NOMO-1 (cell line): ENCODE measurements around the gene RPAP3.

Experiments used
- DNase-seq, 2 experiments: peaks; one replicate each; lab custom pipeline; 2025; ENCODE audit not compliant: unreplicated experiment in 2 of 2; lab: John Stamatoyannopoulos, UW

The RPAP3 gene

DNA sequence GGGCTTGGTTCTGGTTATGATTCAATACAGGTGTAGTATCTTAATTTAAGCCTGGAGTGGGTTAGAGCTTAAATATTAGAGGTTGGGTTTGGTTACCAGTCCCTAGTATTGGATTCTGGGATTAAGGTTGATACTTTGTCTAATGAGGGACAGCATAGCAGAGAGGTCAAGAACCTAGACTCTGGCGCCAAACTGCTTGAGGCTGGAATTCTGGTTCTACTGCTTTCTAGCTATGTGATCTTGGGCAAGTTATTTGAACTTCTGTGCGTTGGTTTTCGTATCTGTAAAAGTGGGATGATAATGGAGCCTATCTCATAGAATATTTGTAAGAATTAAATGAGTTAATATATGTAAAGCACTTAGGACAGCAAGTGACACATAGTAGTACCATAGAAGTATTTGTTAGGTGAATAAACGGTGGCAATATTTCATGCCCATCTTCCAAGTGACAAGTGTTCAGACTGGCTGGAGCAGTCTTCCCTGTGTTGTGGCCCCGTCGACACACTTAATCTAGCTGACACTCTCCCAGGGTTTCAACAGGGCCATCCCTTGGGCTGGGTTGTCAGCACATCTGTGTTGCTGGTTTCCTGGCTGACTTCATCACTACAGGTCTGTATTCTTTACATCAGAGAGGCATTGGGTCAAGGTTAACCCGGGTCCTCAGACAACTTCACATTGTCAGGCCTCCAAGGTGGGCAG, 16.5 kb upstream of the RPAP3 start:
- no peak for DNase-seq

- DNase-seq = no peak
These were observed 15.7 kb upstream of the RPAP3 start for GRCh38 chr12:47721431-47721973.

DNA sequence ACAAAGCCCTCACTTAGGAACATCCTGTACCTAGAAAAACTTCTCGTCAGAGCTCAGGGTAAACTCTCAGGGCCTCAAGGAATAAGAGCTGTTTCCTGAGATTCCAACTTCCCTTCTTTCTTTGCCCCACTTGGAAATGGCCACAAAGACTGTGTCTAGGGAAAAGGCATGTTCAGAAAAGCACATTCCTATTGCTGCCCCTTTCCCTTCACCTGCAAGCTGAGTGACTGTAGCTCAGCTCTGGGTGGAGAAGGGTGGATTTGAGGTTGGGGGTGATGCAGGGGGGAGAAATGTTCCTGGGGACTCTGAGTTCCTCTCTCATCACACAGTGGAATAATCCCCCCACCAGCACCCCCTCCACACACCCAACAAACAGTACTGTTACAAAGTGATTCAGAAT, 12.7 kb upstream of the RPAP3 start:
- no peak for DNase-seq

GRCh38 chr12:47717443-47718193, 11.8 kb upstream of the RPAP3 start:
- peak; percentile 47 to 62 for DNase-seq

- no peak for DNase-seq
These were observed 11.2 kb upstream of the RPAP3 start for GRCh38 chr12:47717046-47717442.

- DNase-seq = no peak
These were observed 10.2 kb upstream of the RPAP3 start for GRCh38 chr12:47715877-47716548.

DNA sequence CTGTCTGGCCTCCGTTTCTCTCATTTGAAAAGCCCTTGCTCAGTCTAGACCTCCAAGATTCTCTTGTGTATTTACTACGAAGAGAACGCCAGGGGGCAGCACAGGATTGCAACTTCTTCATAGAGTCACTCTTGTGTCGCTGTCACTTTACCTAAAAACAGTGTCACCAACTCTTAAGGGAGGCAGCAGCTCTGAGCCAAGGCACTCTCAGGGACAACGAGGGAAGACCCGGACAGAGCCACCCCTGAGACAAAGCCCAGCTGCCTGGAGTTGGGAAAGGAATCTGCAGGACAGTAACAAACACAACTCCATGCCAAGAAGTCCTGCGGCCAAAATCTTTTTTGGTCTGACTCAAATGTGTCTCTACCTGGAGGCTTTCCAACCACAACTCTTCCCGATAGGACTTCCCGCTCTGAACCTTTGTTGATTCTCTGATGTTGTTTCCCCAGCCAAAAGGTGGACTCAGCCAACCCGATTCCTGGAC, 9.6 kb upstream of the RPAP3 start:
- DNase-seq = peak; percentile 65 to 75

- no peak for DNase-seq
These were observed 9.1 kb upstream of the RPAP3 start for GRCh38 chr12:47714826-47715386.

- no peak for DNase-seq
These were observed 6.3 kb upstream of the RPAP3 start for GRCh38 chr12:47712171-47712570.

GRCh38 chr12:47711448-47711847, 5.6 kb upstream of the RPAP3 start:
- no peak for DNase-seq

DNA sequence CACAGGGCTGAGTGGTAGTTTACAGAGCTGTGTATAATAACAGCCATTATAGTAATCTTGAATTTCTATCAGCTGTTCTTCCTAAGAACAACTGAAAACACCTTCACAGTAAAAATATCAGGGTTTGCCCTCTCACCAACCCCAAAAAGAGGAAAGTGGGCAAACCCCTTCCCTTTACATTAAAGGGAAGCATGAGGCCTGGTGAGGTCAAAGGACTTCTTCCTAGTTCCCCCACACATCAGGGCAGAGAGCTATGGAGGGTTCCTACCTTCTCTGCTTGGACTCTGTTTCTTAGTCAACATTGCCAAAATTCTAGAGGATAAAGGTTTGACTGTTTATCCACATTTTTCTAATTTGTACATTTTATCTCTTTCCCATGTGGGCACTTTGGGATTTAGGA, 4.4 kb upstream of the RPAP3 start:
- DNase-seq = no peak

GRCh38 chr12:47709671-47710070, 3.8 kb upstream of the RPAP3 start:
- peak; percentile 32 to 77 for DNase-seq

GRCh38 chr12:47709237-47709636, 3.4 kb upstream of the RPAP3 start:
- no peak for DNase-seq

DNA sequence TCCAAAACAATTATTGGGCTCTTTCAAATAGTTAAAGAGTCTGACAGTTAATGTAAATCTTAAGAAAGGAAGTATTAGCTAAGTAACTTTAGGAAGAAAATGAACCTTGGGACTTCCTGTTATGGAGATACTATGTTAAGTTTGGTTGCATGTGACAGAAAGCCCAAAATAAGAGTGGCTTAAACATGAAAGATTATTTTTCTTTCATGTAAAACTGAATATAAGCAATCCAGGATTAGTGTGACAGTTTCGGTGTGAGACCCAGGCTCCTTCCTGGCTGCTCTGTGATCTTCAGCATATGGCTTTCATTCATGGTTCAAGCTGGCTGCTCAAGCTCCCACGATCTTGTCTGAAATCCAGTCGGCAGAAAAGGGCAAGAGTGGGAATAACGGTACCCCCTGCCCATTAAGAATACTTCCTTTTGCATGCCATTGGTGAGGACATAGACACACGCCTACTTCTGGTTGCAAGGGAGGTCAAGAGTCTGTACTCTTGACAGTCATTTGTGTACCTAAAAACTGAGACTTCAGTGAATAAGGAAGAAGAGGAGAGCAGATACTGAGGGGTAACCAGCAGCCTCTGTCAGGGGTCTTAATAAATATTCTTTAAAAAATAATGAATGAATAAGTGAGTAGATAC, 2.2 kb upstream of the RPAP3 start:
- peak in 1 of 2 experiments; percentile 41 for DNase-seq

DNA sequence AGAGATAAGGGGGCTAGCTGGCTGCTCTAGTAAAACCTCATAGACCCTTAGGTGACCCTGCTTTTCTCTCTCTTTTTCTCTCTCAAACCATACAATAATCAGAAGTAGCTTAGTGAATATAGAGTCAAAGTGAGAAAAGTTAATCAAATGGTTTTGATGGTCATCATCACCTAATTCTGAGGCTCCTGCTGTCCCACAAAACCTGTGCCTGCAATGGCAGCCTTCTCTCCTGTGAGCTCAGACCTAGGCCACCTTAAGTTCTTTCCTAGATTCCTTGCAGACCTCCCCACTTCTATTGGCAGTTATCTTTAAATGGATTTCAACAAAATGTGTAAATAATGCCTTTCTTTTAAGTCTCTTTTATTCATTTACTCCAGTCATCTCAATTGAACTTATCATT, 1.5 kb upstream of the RPAP3 start:
- no peak for DNase-seq

- no peak for DNase-seq
These were observed 633 bp downstream of the RPAP3 start for GRCh38 chr12:47705229-47705565.

DNA sequence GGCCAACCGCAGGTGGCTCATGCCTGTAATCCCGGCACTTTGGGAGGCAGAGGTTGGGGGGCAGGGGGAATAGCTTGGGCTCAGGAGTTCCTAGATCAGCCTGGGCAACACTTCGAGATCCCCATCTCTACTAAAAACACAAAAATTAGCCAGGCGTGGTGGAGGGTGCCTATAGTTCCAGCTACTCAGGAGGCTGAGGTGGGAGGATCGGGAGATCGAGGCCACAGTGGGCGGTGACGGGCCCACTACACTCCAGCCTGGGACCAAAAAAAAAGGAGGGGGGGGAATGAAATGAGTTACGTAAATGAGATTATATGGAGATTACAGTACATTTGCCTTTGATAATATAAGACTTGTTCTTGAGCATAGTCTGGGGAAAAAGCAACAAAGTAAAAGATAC, 1.1 kb downstream of the RPAP3 start:
- DNase-seq = no peak

- no peak for DNase-seq
These were observed 5.6 kb downstream of the RPAP3 start for GRCh38 chr12:47700263-47700662.

DNA sequence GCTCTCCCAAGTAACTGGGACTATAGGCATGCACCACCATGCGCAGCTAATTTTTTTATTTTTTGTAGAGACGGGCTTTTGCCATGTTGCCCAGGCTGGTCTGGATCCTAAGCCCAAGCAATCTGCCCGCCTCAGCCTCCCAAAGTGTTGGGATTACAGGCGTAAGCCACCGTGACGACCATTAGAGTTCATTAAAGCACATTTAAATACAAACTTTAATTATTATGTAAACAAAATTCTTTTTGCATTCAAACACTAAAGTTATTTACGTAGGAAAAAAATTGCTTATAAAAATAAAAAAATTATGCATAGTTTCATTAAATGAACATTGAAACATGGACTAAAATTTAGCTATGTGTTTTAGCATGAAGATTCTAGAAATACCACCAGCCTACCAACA, 7.2 kb downstream of the RPAP3 start:
- no peak for DNase-seq

DNA sequence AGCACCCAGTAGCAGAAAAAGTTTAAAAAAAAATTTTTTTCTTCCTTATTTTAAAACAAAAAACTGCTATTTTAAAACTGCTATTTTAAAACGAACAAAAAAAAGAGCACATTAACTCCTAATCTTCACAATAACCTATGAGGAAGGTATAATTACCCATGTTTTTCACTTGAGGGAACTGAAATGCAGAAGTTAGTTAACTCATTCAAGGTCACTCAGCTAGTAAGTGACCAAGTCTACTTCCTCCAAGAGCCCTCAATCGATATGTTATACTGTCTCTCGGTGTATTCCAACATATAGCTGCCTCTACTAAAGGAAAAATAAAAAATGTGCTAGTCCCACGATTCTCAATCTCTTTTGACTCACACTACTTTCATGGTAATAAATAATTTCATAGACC, 7.8 kb downstream of the RPAP3 start:
- peak; percentile 50 to 91 for DNase-seq

GRCh38 chr12:47689215-47689614, 16.6 kb downstream of the RPAP3 start:
- DNase-seq = no peak
